HepG2 (cell line): Measurements from ENCODE around the gene MRM3. TPM values are rescaled to one million over a fixed set of nuclear protein-coding genes. Genes with fewer than 3 reads are reported as not detected.

ENCODE experiments used
- AHR ChIP-seq: IDR thresholded peaks from 2 replicates; pipeline ENCODE4 v1.6.1; 2018; ENCODE audit warnings: missing genetic modification reagents, missing compliant biosample characterization
- CEBPZ ChIP-seq: IDR thresholded peaks from 2 replicates; pipeline ENCODE4 v1.6.1; 2012; ENCODE audit warnings: low read length, improper control_type of control experiment
- DMAP1 ChIP-seq: IDR thresholded peaks from 2 replicates; pipeline ENCODE4 v1.6.1; 2016
- ELF3 ChIP-seq: IDR thresholded peaks from 2 replicates; pipeline ENCODE4 v1.6.1; 2016; ENCODE audit warnings: missing genetic modification reagents, missing compliant biosample characterization
- GZF1 ChIP-seq: sonication (generic); formaldehyde crosslinking; IDR thresholded peaks from 2 replicates; pipeline ENCODE4 v1.5.1; 2020; ENCODE audit warnings: mild to moderate bottlenecking, missing genetic modification reagents
- KAT2B ChIP-seq: fragments of 150-350 bp; IDR thresholded peaks from 2 replicates; pipeline ENCODE4 v1.6.1; 2014; ENCODE audit warnings: low read depth, low read length, borderline replicate concordance
- NR2F2 ChIP-seq: IDR thresholded peaks from 2 replicates; pipeline ENCODE4 v1.6.1; 2012; ENCODE audit warnings: low read depth, inconsistent platforms, borderline replicate concordance
- PAWR ChIP-seq: sonication (generic); formaldehyde crosslinking; IDR thresholded peaks from 2 replicates; pipeline ENCODE4 v1.4.0; 2020; ENCODE audit warnings: missing genetic modification reagents, mild to moderate bottlenecking, borderline replicate concordance
- POLR2G ChIP-seq: fragments of 200-400 bp; formaldehyde crosslinking; IDR thresholded peaks from 2 replicates; pipeline ENCODE4 v1.6.1; 2018; ENCODE audit warnings: mild to moderate bottlenecking, low read depth, low read length, moderate library complexity
- SAFB2 ChIP-seq: sonication (generic); formaldehyde crosslinking; IDR thresholded peaks from 2 replicates; pipeline ENCODE4 v1.5.1; 2020; ENCODE audit warnings: missing genetic modification reagents, low read depth, mild to moderate bottlenecking, borderline replicate concordance
- SRY ChIP-seq: sonication (generic); formaldehyde crosslinking; IDR thresholded peaks from 2 replicates; pipeline ENCODE4 v1.8.0; 2022; ENCODE audit warnings: mild to moderate bottlenecking, missing genetic modification reagents
- TGIF2 ChIP-seq: IDR thresholded peaks from 2 replicates; pipeline ENCODE4 v1.6.1; 2016; ENCODE audit warnings: control low read depth, missing compliant biosample characterization
- TRIM24 ChIP-seq: sonication (generic); formaldehyde crosslinking; IDR thresholded peaks from 2 replicates; pipeline ENCODE4 v1.8.0; 2022; ENCODE audit warnings: mild to moderate bottlenecking, missing genetic modification reagents
- ZFP36 ChIP-seq: fragments of 150-350 bp; IDR thresholded peaks from 2 replicates; pipeline ENCODE4 v1.6.1; 2018; ENCODE audit warnings: borderline replicate concordance, low read length, low read depth; ENCODE audit not compliant: partially characterized antibody
- ZNF224 ChIP-seq: sonication (generic); formaldehyde crosslinking; IDR thresholded peaks from 2 replicates; pipeline ENCODE4 v1.5.0; 2020; ENCODE audit warnings: mild to moderate bottlenecking, missing genetic modification reagents
- ZNF274 ChIP-seq: sonication (generic); formaldehyde crosslinking; IDR thresholded peaks from 2 replicates; pipeline ENCODE4 v1.5.1; 2020; ENCODE audit warnings: mild to moderate bottlenecking, missing genetic modification reagents
- ZNF558 ChIP-seq: sonication (generic); formaldehyde crosslinking; IDR thresholded peaks from 2 replicates; pipeline ENCODE4 v1.9.0; 2022; ENCODE audit warnings: mild to moderate bottlenecking, missing genetic modification reagents, borderline replicate concordance
- ZNF709 ChIP-seq: sonication (generic); formaldehyde crosslinking; IDR thresholded peaks from 2 replicates; pipeline ENCODE4 v1.5.0; 2020; ENCODE audit warnings: mild to moderate bottlenecking, missing genetic modification reagents
- ZNF746 ChIP-seq: sonication (generic); formaldehyde crosslinking; IDR thresholded peaks from 2 replicates; pipeline ENCODE4 v1.8.0; 2022; ENCODE audit warnings: mild to moderate bottlenecking, missing genetic modification reagents
- polyA plus RNA-seq, 8 experiments: library from polyadenylated mRNA; depleted of rRNA in 3 of 8; stranded (reverse) in 7 of 8; unstranded in 1 of 8; fragments of >200 nt; fragmentation: Illumina TruSeq in 4 of 8; extraction: Trizol in 4 of 8; gene quantifications; 2 replicates each; pipeline versions ENCODE4 v1.2.1 to v1.2.3, GENCODE V29; 2011 to 2016; ENCODE audit warnings: low read depth in 4 of 8, missing spikeins in 1 of 8, mixed read lengths in 1 of 8; ENCODE audit not compliant: insufficient read depth in 1 of 8
- total RNA-seq, 5 experiments: library from RNA; depleted of rRNA; stranded (reverse); fragments of >200 nt; fragmentation: Illumina TruSeq; extraction: Trizol; gene quantifications; 2 replicates each; pipeline ENCODE4 v1.2.3, GENCODE V29; 2016; ENCODE audit warnings: low read depth in 1 of 5
- TF ChIP-seq, protein P1 (sequence below): sonication (generic); formaldehyde crosslinking; IDR thresholded peaks from 2 replicates; pipeline ENCODE4 v1.4.0; 2020; ENCODE audit warnings: missing genetic modification reagents, borderline replicate concordance
- TF ChIP-seq, protein P2 (sequence below): sonication (generic); formaldehyde crosslinking; IDR thresholded peaks from 2 replicates; pipeline ENCODE4 v1.8.1; 2022; ENCODE audit warnings: mild to moderate bottlenecking, missing genetic modification reagents

MRM3 gene
- total and polyA plus RNA-seq, 2 of the 13 experiments (the other 11 are each of a cell fraction or from before 2014, with no cell fraction given): 12.3 to 25.5 TPM

GRCh38 chr17:781805-782731 is at the start of gene MRM3, which contains the start of gene GLOD4 (continued):
- no peak; the same call in 1 of the 2 replicates for TF ChIP-seq NR2F2
- TF ChIP-seq ZFP36: no peak
- peak; percentile 76 for TF ChIP-seq SRY
- 0 out of 2 replicates have a peak, but pooled peaks have one; percentile 56 for TF ChIP-seq ELF3 (CRISPR knock-in tag)
- TF ChIP-seq SAFB2 (CRISPR knock-in tag): peak; percentile 98
- peak; percentile 86 for TF ChIP-seq ZNF274
- no peak for TF ChIP-seq ZNF746 (CRISPR knock-in tag)
- no peak for TF ChIP-seq CEBPZ
- peak; percentile 59; the same call in 1 of the 2 replicates for TF ChIP-seq AHR (CRISPR knock-in tag)
- peak; percentile 99 for TF ChIP-seq DMAP1 (CRISPR knock-in tag)
- TF ChIP-seq ZNF558 (CRISPR knock-in tag): peak; percentile 48; the same call in 1 of the 2 replicates
- peak; percentile 69 for TF ChIP-seq ZNF709 (CRISPR knock-in tag)
- no peak; the same call in 1 of the 2 replicates for TF ChIP-seq PAWR (CRISPR knock-in tag)
- TF ChIP-seq TRIM24: no peak
- TF ChIP-seq, protein P1, sequence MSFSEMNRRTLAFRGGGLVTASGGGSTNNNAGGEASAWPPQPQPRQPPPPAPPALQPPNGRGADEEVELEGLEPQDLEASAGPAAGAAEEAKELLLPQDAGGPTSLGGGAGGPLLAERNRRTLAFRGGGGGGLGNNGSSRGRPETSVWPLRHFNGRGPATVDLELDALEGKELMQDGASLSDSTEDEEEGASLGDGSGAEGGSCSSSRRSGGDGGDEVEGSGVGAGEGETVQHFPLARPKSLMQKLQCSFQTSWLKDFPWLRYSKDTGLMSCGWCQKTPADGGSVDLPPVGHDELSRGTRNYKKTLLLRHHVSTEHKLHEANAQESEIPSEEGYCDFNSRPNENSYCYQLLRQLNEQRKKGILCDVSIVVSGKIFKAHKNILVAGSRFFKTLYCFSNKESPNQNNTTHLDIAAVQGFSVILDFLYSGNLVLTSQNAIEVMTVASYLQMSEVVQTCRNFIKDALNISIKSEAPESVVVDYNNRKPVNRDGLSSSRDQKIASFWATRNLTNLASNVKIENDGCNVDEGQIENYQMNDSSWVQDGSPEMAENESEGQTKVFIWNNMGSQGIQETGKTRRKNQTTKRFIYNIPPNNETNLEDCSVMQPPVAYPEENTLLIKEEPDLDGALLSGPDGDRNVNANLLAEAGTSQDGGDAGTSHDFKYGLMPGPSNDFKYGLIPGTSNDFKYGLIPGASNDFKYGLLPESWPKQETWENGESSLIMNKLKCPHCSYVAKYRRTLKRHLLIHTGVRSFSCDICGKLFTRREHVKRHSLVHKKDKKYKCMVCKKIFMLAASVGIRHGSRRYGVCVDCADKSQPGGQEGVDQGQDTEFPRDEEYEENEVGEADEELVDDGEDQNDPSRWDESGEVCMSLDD (CRISPR knock-in tag): no peak
- TF ChIP-seq GZF1: 0 out of 2 replicates have a peak, but pooled peaks have one; percentile 75
- peak; percentile 93 for TF ChIP-seq POLR2G
- peak; percentile 94 for TF ChIP-seq TGIF2 (CRISPR knock-in tag)
- TF ChIP-seq KAT2B: no peak
- no peak for TF ChIP-seq ZNF224 (CRISPR knock-in tag)
- TF ChIP-seq, protein P2, sequence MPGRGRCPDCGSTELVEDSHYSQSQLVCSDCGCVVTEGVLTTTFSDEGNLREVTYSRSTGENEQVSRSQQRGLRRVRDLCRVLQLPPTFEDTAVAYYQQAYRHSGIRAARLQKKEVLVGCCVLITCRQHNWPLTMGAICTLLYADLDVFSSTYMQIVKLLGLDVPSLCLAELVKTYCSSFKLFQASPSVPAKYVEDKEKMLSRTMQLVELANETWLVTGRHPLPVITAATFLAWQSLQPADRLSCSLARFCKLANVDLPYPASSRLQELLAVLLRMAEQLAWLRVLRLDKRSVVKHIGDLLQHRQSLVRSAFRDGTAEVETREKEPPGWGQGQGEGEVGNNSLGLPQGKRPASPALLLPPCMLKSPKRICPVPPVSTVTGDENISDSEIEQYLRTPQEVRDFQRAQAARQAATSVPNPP (CRISPR knock-in tag): 0 out of 2 replicates have a peak, but pooled peaks have one; percentile 72
